ENCODE results near the gene MAPKAPK2. TPM values are rescaled to one million over a fixed set of nuclear protein-coding genes. Genes with fewer than 3 reads are reported as not detected.

The MAPKAPK2 gene
- polyA plus RNA-seq, 3 donors = 1.6 to 56.9 (median 2.2) TPM

- H3K36me3 ChIP-seq (replicated peaks in 1 of 2; ENCODE audit: control insufficient read depth in 1 of 2, insufficient read depth in 2 of 2, low read length in 2 of 2) = peaks cover 47 to 57% of the 10 kb centered on the region in 2 donors
- TF ChIP-seq, protein P1, sequence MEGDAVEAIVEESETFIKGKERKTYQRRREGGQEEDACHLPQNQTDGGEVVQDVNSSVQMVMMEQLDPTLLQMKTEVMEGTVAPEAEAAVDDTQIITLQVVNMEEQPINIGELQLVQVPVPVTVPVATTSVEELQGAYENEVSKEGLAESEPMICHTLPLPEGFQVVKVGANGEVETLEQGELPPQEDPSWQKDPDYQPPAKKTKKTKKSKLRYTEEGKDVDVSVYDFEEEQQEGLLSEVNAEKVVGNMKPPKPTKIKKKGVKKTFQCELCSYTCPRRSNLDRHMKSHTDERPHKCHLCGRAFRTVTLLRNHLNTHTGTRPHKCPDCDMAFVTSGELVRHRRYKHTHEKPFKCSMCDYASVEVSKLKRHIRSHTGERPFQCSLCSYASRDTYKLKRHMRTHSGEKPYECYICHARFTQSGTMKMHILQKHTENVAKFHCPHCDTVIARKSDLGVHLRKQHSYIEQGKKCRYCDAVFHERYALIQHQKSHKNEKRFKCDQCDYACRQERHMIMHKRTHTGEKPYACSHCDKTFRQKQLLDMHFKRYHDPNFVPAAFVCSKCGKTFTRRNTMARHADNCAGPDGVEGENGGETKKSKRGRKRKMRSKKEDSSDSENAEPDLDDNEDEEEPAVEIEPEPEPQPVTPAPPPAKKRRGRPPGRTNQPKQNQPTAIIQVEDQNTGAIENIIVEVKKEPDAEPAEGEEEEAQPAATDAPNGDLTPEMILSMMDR (IDR thresholded peaks at IDR 0.05) = no peak
- Mint-ChIP-seq H3K27ac (peak overlapping the region in 1 of 7 donors; percentile 75), H3K4me3 (no peak overlapping the region), H3K4me1 (peaks cover 47% of the 10 kb centered on the region), H3K36me3 (peaks cover 69 to 71% of the 10 kb centered on the region in 2 donors), H3K27me3 (ENCODE audit: low read depth in 3 of 3) (peaks cover 0 to 5% (median 4%) of the 10 kb centered on the region in 3 donors), H3K9me3 (no peaks in the 10 kb centered on the region)
- no peaks in the 10 kb centered on the region for H3K9me3 ChIP-seq (replicated peaks in 1 of 2; ENCODE audit: control insufficient read depth in 1 of 2, insufficient read depth in 1 of 2, low read length in 2 of 2)
- H3K27me3 ChIP-seq (ENCODE audit: control insufficient read depth in 2 of 2, insufficient read depth in 2 of 2, low read length in 2 of 2) = no peaks in the 10 kb centered on the region
- peaks cover 25% of the 10 kb centered on the region for H3K79me2 ChIP-seq (ENCODE audit: insufficient read depth, low read length)
- 96% methylated on average over 9 of the region's 11 CpGs for WGBS (ENCODE audit: insufficient coverage)
- peaks cover 78% of the 10 kb centered on the region for H4K20me1 ChIP-seq (ENCODE audit: insufficient read depth, low read length)
- H2AFZ ChIP-seq (ENCODE audit: insufficient read depth, low read depth, low read length, poor library complexity, severe bottlenecking) = no peak overlapping the region
- intact Hi-C loops (cut with micrococcal nuclease) = loop anchor here in 1 of 2 donors (5.0 to 10.0 kb wide), 2 partner anchors 35 to 232 kb away; no protein-coding TSS in a partner anchor
- no peak overlapping the region for H3K27ac ChIP-seq (ENCODE audit: low read depth in 1 of 2, low read length in 2 of 2)
- H3K4me1 ChIP-seq (ENCODE audit: control insufficient read depth in 1 of 2, insufficient read depth in 2 of 2, low read length in 2 of 2) = peaks cover 27 to 34% of the 10 kb centered on the region in 2 donors
- H3K4me2 ChIP-seq (replicated peaks; ENCODE audit: extremely low read depth, low read length, poor library complexity, severe bottlenecking) = no peak overlapping the region
- H3K4me3 ChIP-seq (replicated peaks in 1 of 3; ENCODE audit: low read depth in 2 of 3, low read length in 3 of 3) = no peak overlapping the region
- no peak overlapping the region for H3K9ac ChIP-seq (ENCODE audit: insufficient read depth, low read length, poor library complexity, severe bottlenecking)
- DNase-seq = no peak
Observed at GRCh38 chr1:206732508-206732907, 47.8 kb downstream of the MAPKAPK2 start.

DNA sequence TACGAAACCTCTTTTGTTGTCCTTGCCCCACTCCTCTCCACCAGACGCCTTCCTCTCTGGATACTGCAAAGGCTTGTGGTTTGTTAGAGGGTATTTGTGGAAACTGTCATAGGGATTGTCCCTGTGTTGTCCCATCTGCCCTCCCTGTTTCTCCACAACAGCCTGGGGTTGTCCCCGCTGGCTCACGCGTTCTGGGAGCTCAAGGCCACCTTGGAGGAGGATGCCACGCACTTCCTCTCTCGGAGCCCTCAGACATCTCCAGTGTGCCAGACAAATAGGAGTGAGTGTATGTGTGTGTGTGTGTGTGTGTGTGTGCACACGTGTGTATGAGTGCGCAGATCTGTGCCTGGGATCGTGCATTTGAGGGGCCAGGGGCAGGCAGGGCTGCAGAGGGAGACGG, 48.3 kb downstream of the MAPKAPK2 start:
- Histone ChIP-seq H3K4me1 (ENCODE audit: control insufficient read depth in 1 of 2, insufficient read depth in 2 of 2, low read length in 2 of 2) (peaks cover 25 to 35% of the 10 kb centered on the region in 2 donors), H3K4me2 (replicated peaks; ENCODE audit: extremely low read depth, low read length, poor library complexity, severe bottlenecking) (no peak overlapping the region), H2AFZ (ENCODE audit: insufficient read depth, low read depth, low read length, poor library complexity, severe bottlenecking) (no peak overlapping the region), H3K9me3 (replicated peaks in 1 of 2; ENCODE audit: control insufficient read depth in 1 of 2, insufficient read depth in 1 of 2, low read length in 2 of 2) (no peaks in the 10 kb centered on the region), H3K79me2 (ENCODE audit: insufficient read depth, low read length) (peaks cover 20% of the 10 kb centered on the region), H3K4me3 (replicated peaks in 1 of 3; ENCODE audit: low read depth in 2 of 3, low read length in 3 of 3) (no peak overlapping the region), H3K27me3 (ENCODE audit: control insufficient read depth in 2 of 2, insufficient read depth in 2 of 2, low read length in 2 of 2) (no peaks in the 10 kb centered on the region), H3K27ac (ENCODE audit: low read depth in 1 of 2, low read length in 2 of 2) (no peak overlapping the region), H3K36me3 (replicated peaks in 1 of 2; ENCODE audit: control insufficient read depth in 1 of 2, insufficient read depth in 2 of 2, low read length in 2 of 2) (peaks cover 47 to 57% of the 10 kb centered on the region in 2 donors), H4K20me1 (ENCODE audit: insufficient read depth, low read length) (peaks cover 73% of the 10 kb centered on the region), H3K9ac (ENCODE audit: insufficient read depth, low read length, poor library complexity, severe bottlenecking) (no peak overlapping the region)
- Mint-ChIP-seq H3K9me3 (no peaks in the 10 kb centered on the region), H3K27me3 (ENCODE audit: low read depth in 3 of 3) (peaks cover 0 to 4% (median 4%) of the 10 kb centered on the region in 3 donors), H3K36me3 (peaks cover 69 to 71% of the 10 kb centered on the region in 2 donors), H3K27ac (peak overlapping the region in 2 of 7 donors; percentile 40 to 75), H3K4me3 (no peak overlapping the region), H3K4me1 (peaks cover 47% of the 10 kb centered on the region)
- intact Hi-C loops (cut with micrococcal nuclease) = loop anchor here in 1 of 2 donors (5.0 to 10.0 kb wide), 2 partner anchors 34 to 232 kb away; no protein-coding TSS in a partner anchor
- no peak for DNase-seq
- WGBS (ENCODE audit: insufficient coverage) = 76% methylated on average over 6 of the region's 11 CpGs
- TF ChIP-seq, protein P1 (IDR thresholded peaks at IDR 0.05) = no peak

Data from CD14-positive monocyte (primary cell).